Activated CD4-positive, CD25-positive, alpha-beta regulatory T cell treated with anti-CD3 and anti-CD28 coated beads, Interleukin-2, amount 50 U/mL, for 72 hours (primary cell): Measurements from ENCODE around the gene HMG20B.

Source experiments
- DNase-seq: peaks from one replicate; pipeline ENCODE4 v3.0.0; 2021

Gene HMG20B

GRCh38 chr19:3608079-3608641, 35.4 kb downstream of the HMG20B start:
- DNase-seq = no peak

GRCh38 chr19:3608750-3609322, 36.1 kb downstream of the HMG20B start:
- DNase-seq = no peak

- no peak for DNase-seq
Observed at GRCh38 chr19:3609779-3610719, 37.3 kb downstream of the HMG20B start.

GRCh38 chr19:3610745-3611717, 38.3 kb downstream of the HMG20B start:
- DNase-seq = no peak

- no peak for DNase-seq
Observed at GRCh38 chr19:3611841-3612240, 39.1 kb downstream of the HMG20B start.

GRCh38 chr19:3612330-3612729, 39.6 kb downstream of the HMG20B start:
- no peak for DNase-seq

- no peak for DNase-seq
Observed at GRCh38 chr19:3612901-3613741, 40.4 kb downstream of the HMG20B start.

DNA sequence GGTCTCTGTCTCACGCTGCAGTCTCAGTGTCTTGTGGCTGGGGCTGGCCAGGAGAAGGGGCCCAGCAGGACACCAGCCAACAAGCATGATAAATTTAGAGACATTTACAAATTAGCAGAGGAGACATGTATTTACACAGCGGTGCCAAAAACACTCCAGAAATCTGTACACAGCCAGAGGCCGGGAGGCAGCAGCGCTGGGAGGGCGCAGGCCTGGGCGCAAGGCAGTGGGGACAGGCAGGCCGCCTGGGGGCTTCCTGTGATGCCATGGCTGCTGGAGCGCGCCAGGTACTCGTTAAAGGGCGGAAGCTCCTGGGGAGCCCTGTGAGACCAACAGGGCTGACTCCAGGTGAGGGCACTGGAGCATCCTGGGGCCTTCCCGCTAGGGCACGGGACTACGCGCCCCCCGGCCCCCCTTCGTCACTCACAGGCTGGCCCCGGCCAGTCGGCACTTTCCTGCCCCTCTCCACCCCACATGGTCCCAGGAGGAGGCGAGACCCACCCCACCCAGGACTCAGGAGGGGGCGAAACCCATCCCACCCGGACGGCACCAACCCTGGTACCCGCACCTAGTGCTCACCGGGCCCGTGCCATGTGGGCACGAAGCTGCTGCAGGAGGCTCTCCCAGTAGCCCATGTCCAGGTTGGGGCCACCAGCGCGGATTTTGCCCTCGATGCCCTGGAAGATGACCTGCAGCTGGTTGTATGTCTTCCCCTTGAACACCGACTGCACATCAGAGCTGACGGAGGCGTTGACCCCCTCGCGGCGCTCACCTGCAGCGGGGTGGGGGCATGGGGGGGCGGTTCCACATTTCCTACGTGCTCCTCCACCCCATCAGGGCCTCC, 41.3 kb downstream of the HMG20B start:
- DNase-seq = no peak

- DNase-seq = no peak
Observed at GRCh38 chr19:3614858-3615505, 42.2 kb downstream of the HMG20B start.

GRCh38 chr19:3615524-3616135, 42.9 kb downstream of the HMG20B start:
- DNase-seq = no peak

- DNase-seq = no peak
Observed at GRCh38 chr19:3617463-3617862, 44.7 kb downstream of the HMG20B start.

DNA sequence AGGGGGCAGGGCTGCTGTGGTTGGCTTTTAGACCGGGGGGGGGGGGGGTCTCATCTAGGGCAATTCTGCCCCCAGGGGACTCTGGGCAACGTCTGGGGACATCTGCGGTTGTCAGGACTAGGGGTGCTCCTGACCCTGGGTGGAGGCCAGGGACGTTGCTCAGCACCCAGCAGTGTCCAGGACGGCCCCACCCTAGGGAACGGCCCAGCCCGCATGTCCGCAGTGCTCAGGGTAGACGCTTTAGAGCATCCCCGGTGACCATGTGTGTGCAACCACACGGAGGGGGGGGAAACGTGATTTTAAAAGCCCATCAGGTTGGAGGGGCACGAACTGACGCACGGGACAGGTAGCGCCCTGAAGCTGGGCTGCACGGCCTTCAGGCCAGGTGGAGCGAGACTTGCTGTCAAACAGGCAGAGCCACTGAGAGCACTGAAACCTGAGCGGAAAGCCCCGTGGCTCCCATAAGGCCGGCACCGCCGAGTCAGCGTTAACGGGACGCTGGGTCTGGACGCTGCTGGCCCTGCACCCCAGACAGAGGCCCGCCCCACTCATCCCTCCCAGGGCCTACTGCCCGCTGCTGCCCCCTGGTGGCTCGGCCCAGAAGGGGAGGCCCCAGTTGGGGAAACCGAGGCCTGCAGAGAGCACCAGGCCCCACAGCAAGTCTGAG, 45.5 kb downstream of the HMG20B start:
- peak; percentile 73 for DNase-seq

GRCh38 chr19:3618811-3619630, 46.3 kb downstream of the HMG20B start:
- DNase-seq = no peak

DNA sequence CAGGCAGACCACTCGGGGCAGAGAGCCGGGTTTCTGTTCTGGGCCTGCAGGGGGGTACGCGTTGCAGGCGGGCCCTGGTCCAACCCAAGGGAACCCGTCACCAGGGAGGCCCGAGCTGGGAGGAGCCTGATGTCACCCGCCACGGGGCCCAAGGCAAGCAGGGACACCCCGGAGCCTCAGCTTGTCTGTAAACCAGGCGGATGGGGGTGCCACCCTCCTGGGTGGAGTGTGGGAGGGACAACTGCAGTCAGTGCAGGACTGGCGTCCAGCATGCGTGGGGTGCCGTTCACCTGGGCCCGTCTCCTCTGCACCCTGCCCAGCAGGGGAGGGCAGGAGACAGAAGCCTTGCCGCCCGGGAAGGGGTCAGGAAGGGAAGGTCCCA, 46.9 kb downstream of the HMG20B start:
- DNase-seq = no peak

DNA sequence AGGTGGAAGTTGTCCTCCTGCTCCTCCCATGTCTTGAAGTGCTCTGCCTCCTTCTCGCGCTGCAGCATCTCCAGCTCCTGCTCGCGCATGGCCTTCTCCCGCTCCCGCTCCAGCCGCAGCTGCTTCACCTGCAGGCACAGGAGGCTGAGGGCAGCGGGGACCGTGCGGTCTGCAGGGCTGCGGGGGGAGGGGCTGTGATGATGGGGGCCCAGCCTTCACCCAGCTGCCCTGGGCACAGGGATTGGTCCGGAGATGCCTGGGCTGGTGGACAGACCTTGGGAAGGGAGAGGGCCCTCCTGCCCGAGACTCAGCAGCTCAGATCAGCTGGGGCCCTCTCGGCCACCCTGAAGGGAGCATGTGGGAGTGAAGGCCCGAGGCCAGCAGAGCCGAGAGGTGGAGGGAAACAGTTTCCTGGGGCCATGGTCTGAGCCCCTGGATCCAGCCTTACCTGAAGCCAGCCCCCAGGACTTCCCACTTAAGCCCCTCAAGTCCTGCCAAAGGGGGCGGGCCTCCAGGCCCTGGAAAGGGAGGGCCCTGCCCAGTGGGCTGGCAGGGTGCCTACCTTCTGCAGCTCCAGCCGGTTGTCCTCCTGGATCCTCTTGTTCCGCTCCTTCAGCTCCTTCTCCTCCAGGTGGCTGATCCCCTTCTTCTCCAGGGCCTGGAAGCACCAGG, 47.5 kb downstream of the HMG20B start:
- DNase-seq = no peak

DNA sequence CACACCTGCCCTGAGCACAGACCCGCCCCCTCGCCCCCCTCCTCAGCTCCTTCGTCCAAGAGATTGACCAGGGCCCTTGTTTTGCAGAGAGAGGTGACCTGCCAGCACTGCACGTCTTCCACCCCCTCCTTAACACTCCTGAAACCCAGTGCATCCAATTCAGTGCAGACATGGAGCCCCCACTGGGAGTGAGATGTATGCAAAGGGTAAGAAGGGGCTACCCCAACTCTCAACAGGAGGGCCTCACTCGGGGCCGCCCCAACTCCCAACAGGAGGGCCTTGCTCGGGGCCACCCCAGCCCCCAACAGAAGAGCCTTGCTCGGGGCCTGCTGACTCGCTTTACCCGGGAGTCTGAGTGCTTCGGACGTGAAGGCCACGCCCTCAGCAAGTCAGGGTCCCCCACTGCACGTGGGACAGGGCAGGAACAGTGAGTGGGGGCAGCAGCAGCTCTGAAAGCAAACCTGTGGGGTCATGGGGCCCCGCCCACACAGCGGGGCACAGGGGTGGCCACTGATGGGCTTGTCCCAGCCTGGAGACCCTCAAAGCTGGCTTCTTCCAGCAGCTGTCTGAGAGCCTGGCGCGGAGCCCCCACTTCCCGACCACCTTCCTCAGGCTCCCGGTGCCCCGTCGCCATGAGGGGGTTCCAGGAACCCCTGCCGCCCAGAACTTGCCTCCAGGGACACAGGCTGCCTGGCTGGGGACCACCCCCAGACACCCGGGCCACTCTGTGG, 48.2 kb downstream of the HMG20B start:
- no peak for DNase-seq

DNA sequence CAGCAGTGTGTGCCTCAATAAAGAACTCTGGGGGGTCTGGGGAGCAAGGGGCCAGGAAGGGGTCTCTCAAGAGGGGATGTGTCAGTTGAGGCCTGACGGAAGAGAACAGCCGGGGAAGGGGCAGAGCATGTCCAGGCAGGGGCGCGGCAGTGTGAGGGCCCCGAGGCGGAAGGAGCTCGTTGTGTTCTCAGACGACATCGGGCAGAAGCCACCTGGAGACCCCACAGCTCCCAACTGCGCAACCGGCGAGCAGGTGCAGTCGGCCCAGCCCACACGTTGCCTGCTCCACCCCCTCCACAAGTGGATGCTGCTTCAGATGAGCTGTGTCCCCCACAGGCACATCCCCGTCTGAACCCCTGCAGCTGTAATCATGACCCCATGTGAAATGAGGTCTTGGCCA, 48.9 kb downstream of the HMG20B start:
- DNase-seq = no peak
